Gastrocnemius medialis (tissue), 4 donors: Measurements from ENCODE around the gene TMEM59L.

Experiments
- CTCF ChIP-seq, 5 experiments: fragments of 450-650 bp in 3 of 5; fragments of 200-600 bp in 2 of 5; sonication (generic) in 2 of 5; IDR thresholded peaks in 4 of 5; conservative IDR thresholded peaks in 1 of 5; 1 replicate in 4 of 5; 2 replicates in 1 of 5; pipeline ENCODE4 v1.5.1; 2016 to 2019; ENCODE audit warnings: antibody characterized with exemption in 5 of 5, mild to moderate bottlenecking in 3 of 5, moderate library complexity in 3 of 5
- POLR2A ChIP-seq, 2 donors: fragments of 450-650 bp; IDR thresholded peaks; one replicate each; pipeline ENCODE4 v1.6.1; 2017; ENCODE audit warnings: antibody characterized with exemption in 2 of 2, mild to moderate bottlenecking in 2 of 2, moderate library complexity in 2 of 2

GRCh38 chr19:18669524-18669817 is 56.8 kb downstream of the TMEM59L start:
- TF ChIP-seq CTCF (IDR thresholded peaks at IDR 0.05 in 4 of 5, conservative IDR thresholded peaks at IDR 0.05 in 1 of 5) (no peak), POLR2A (IDR thresholded peaks at IDR 0.05) (no peak)
